Stimulated activated CD4-positive, alpha-beta T cell treated with anti-CD3 and anti-CD28 coated beads, Interleukin-12 subunit alpha, Interleukin-12 subunit beta, amount 100 ng/mL, for 4 hours (primary cell): ENCODE data around the gene KCND2.
"Not testable (repeated sequence)": the region's sequence is repeated elsewhere in the genome, so short reads cannot be mapped to it uniquely, and the experiment has no call there.

Experiments
- DNase-seq: peaks from one replicate; pipeline ENCODE4 v3.0.0-alpha.2; 2020

The KCND2 gene

DNA sequence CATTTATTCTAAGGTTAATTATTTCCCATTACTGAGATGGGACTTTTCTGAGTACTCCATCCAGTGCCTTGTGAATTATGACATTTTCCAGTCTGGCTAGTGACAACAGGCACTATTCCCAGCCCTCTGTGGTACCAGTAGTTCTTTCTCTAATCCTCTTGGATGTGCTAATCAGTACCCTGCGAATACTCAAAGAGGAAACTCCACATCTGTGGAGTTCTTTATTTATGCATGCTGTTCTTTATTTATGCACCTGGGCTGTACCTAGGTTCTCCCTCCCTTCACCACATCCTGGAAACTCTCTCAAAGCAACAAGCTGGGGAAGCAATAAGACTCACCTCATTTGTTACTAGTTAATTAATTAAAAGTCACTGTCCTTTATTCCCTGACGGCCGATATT lies 501.5 kb downstream of the KCND2 start:
- no peak for DNase-seq

GRCh38 chr7:120775755-120776154 lies 502.8 kb downstream of the KCND2 start:
- DNase-seq: no peak

GRCh38 chr7:120779078-120779477 lies 506.1 kb downstream of the KCND2 start:
- DNase-seq: not testable (repeated sequence)

DNA sequence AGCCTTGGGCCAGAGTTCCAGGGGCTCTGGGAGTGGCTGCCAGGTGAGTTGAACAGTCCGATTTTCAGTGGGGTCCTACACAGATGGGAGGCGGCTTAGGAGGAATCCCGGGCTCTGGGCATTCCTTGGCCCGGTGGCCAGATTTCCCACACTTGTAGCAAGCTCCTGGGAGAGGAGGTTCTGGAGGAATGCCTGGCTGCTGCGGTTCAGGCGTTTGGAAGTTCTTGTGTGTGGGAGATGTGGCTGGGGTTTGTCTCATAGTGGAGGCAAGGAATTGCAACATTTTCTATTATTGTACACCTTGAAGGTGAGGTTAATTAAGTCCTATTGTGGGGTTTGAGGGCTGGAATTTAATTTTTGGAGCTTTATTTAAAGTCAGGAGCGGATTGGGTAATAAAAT lies 507.5 kb downstream of the KCND2 start:
- DNase-seq: not testable (repeated sequence)

GRCh38 chr7:120780938-120781337 lies 508.0 kb downstream of the KCND2 start:
- no peak for DNase-seq

DNA sequence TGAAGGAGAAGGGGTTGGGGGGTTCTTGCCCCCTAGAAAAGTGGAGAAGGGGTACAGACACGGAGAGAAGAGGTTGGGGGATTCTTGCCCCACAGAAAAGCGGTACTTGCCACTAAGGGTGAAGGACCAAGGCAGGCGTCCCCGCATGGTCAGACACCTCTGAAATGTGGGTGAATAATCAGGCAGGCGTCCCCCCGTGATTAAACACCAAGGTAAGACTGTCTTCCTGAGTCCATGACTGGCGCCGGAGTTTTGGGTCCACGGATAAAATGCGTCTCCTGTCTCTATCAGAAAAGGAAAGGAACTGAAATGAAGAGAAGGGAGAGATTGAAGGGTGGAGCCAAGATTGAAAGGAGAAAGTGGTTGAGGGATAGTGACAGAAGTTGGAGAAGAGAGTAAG lies 508.9 kb downstream of the KCND2 start:
- DNase-seq: not testable (repeated sequence)

DNA sequence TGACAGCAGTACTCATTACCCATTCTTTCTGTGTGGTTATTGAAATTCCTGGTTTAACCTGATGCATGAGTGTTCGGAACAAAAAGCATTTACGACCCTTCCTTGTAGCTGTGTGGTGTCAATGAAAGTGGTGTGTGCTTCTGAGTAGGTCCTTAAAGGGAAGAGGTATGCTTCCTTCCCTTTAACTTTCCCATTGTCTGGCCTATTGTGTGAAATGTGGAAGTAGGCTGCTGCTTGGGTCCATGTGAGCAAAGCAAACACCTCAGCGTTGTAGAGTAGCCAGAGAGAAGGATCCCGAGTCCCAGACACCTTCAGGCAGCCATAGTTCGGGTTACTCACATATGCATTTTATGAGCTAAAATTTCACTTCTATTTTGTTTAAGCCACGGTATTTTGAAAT lies 510.3 kb downstream of the KCND2 start:
- DNase-seq: no peak

DNA sequence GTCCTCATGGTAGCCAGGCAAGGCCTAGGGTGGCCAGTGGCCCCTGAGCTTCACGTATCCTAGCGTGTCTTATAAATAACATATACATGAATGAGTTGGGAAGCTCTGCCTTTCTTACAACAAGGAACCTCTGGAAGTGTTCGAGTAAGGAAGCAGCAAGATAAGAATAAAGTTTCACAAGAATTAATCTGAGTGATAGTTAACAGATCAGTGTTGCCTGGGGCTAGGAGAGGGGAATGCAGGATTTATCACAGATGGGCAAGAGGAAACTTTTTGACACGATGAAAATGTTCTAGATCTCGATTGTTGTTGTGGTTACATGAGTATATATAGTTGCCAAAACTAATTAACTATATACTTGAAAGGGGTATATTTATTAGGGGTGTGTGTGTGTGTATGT lies 510.7 kb downstream of the KCND2 start:
- no peak for DNase-seq

GRCh38 chr7:120785095-120785494 lies 512.1 kb downstream of the KCND2 start:
- DNase-seq: no peak

GRCh38 chr7:120792091-120792860 lies 519.3 kb downstream of the KCND2 start:
- peak; percentile 64 for DNase-seq

GRCh38 chr7:120792861-120793130 lies 519.8 kb downstream of the KCND2 start:
- no peak for DNase-seq

DNA sequence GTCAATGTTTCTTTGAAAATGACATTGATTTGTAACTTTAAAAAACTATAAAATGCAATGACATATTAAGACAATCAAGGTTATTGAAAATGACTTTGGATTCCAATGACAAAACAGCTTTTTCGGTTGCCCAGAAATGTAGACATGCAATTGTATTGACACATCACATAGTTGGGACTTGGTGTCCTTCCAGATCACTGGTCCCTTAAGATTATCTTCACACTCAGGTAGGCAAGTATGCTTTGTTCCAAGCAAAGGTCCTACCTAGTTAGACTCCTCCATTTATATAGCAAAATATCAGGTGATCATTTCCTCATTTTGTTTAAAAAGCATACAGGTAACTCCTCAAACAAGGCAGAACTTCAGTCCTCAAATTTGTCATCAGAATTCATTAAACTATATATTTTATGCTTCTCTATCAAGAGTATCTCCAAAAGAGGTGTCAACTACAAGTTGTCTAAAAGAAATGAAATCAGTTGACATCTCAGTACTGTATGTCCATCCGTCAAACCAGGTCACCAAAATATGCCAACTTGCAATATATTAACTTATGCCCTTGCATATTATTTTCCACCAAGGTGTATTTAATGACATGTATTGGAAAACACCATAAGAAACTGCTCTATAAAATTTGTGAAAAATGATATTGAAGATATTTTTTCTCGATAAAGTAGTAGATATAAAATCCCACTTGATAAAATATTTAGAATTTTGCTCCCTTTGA lies 520.4 kb downstream of the KCND2 start:
- DNase-seq: no peak

DNA sequence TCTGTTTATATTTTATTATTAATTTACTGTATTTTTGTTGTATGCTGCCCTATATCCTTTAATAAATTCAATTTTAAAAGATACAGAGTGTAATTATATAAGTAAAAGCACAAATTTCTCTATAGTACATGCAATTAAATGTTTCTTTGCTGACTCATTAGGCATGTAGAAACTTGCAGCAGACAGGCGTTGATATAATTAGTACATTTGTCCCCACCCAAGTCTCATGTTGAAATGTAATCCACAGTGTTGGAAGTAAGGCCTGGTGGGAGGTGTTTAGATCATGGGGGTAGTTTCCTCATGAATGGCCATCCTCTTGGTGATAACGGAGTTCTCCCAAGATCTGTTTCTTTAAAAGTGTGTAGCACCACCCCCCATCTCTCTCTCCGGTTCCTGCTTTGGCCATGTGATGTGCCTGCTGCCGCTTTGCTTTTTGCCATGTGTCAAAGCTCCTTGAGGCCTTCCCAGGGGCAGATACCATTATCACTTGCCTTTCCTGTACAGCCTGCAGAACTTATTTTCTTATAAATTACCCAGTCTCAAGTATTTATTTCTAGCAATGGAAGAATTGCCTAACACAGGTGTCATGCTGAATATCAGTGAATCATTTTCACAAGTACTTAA lies 521.2 kb downstream of the KCND2 start:
- DNase-seq: no peak

DNA sequence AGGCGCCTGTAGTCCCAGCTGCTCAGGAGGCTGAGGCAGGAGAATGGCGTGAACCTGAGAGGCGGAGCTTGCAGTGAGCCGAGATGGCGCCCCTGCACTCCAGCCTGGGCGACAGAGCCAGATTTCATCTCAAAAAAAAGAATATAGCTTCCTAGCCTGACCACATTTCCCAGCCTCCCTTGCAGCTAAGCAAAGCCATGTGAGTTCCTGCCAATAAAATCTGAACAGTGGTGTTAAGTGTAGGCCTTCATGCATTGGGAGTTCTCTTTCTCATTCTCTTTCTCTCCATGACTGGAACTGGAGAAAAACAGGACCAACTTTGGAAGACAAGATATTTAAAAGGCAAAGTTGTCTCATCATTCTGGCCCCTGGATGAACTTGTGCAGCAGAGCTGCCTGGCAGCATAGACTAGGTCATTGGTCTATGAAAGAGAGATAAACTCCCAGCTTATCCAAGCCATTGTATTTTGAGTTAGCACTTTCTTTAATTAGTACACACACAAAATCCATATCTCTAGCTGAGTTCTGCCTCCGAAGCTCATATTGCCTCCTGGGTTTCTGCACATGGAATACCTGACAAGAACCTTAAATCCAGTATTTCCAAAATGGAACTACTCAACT lies 524.2 kb downstream of the KCND2 start:
- no peak for DNase-seq

- no peak for DNase-seq
Measured at GRCh38 chr7:120799147-120799546, 526.2 kb downstream of the KCND2 start.
